Skin of body (tissue), 2 donors: ENCODE data around the gene PTX3. TPM values are rescaled to one million over a fixed set of nuclear protein-coding genes. Genes with fewer than 3 reads are reported as not detected.
A peak's percentile ranks its signal among the peaks of the same experiment; 100 is the strongest.

Experiments
- DNase-seq: peaks from one replicate; lab custom pipeline; 2025; lab: John Stamatoyannopoulos, UW
- total RNA-seq: library from RNA; depleted of rRNA; stranded (reverse); fragments of >200 nt; gene quantifications from one replicate; pipeline ENCODE4 v1.2.3, GENCODE V29; 2014

The PTX3 gene
- total RNA-seq, 1 donor from 2014 or later = 24.6 TPM

GRCh38 chr3:157423337-157423736 lies 13.3 kb upstream of the PTX3 start:
- DNase-seq = no peak

GRCh38 chr3:157427901-157428300 lies 8.7 kb upstream of the PTX3 start:
- no peak for DNase-seq

GRCh38 chr3:157428853-157429252 lies 7.8 kb upstream of the PTX3 start:
- DNase-seq = no peak

GRCh38 chr3:157429708-157430107 lies 6.9 kb upstream of the PTX3 start:
- DNase-seq = no peak

- no peak for DNase-seq
Measured at GRCh38 chr3:157438194-157438730, 1.6 kb downstream of the PTX3 start.

- no peak for DNase-seq
Measured at GRCh38 chr3:157441102-157441624, 4.5 kb downstream of the PTX3 start.

- DNase-seq = peak; percentile 44
Measured at GRCh38 chr3:157442729-157443128, 6.1 kb downstream of the PTX3 start.

- DNase-seq = peak; percentile 76
Measured at GRCh38 chr3:157443905-157444796, 7.5 kb downstream of the PTX3 start.

- peak; percentile 76 for DNase-seq
Measured at GRCh38 chr3:157444797-157445184, 8.1 kb downstream of the PTX3 start.

- DNase-seq = peak; percentile 49
Measured at GRCh38 chr3:157445857-157446256, 9.2 kb downstream of the PTX3 start.

GRCh38 chr3:157447026-157447694 lies 10.5 kb downstream of the PTX3 start:
- DNase-seq = peak; percentile 67

GRCh38 chr3:157452097-157452496 lies 15.4 kb downstream of the PTX3 start:
- no peak for DNase-seq

- no peak for DNase-seq
Measured at GRCh38 chr3:157453824-157454223, 17.2 kb downstream of the PTX3 start.

- no peak for DNase-seq
Measured at GRCh38 chr3:157459706-157460105, 23.1 kb downstream of the PTX3 start.

- no peak for DNase-seq
Measured at GRCh38 chr3:157460253-157460652, 23.6 kb downstream of the PTX3 start.

- no peak for DNase-seq
Measured at GRCh38 chr3:157463816-157464215, 27.2 kb downstream of the PTX3 start.

GRCh38 chr3:157464321-157464720 lies 27.7 kb downstream of the PTX3 start:
- DNase-seq = peak; percentile 25

- DNase-seq = no peak
Measured at GRCh38 chr3:157465741-157466140, 29.1 kb downstream of the PTX3 start.

- peak; percentile 35 for DNase-seq
Measured at GRCh38 chr3:157467200-157467599, 30.6 kb downstream of the PTX3 start.

GRCh38 chr3:157469561-157470294 lies 33.1 kb downstream of the PTX3 start:
- no peak for DNase-seq

- DNase-seq = no peak
Measured at GRCh38 chr3:157471064-157471463, 34.4 kb downstream of the PTX3 start.

GRCh38 chr3:157472648-157473047 lies 36.0 kb downstream of the PTX3 start:
- DNase-seq = no peak
